GM21367 (cell line): ENCODE results near the gene SLC17A2.

Source experiments
- ATAC-seq: cut with Tn5 transposase; IDR thresholded peaks from one replicate; pipeline ENCODE4 v1.9.1; 2021; ENCODE audit not compliant: unreplicated experiment

Gene SLC17A2

GRCh38 chr6:25921525-25922203, 8.8 kb downstream of the SLC17A2 start:
- ATAC-seq, result no peak

DNA sequence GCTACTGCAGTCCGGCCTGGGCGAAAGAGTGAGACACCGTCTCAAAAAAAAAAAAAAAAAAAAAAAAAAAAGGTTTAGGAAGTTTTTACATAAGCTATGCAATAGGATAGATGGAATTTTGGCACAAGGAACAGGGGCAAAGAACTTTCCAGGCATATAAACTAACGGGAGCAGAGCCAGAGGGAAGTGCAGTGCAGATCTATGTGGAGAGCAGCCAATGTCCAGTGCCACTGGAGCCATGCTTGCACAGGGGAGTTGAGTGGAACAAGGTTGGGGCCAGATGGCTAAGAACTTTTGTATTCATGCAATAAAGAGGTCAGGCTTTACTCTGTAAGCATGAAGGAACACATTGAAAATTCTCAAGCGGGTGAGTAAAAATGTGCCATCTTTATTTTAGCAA, 10.8 kb downstream of the SLC17A2 start:
- no peak for ATAC-seq

DNA sequence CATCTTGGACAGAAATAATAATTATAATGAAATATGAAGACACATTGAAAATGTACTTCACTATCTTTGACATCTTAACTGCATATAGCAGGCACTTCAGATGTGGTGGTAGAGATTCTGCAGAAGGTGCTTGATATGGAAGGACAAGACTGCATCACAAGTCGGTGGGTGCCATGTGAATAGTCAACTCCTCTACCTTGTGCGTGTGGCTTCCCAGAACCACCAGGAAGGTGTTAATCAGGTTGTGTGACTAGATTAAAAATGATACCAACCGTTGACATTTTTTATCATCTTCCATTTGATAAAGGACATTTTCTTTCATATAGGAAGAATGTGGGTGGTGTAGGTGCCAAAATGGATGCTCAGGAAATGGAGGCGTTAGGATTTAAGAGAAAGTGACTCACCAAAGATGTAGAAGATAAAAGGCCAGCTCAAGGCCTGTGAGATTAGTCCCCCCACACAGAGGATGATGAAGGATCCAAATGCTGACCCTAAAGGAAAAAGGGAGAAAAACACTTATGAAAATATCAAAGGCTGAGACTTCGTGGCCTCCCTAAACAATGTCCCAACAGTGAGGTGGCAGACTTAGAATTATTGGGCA, 12.3 kb downstream of the SLC17A2 start:
- ATAC-seq, result no peak

DNA sequence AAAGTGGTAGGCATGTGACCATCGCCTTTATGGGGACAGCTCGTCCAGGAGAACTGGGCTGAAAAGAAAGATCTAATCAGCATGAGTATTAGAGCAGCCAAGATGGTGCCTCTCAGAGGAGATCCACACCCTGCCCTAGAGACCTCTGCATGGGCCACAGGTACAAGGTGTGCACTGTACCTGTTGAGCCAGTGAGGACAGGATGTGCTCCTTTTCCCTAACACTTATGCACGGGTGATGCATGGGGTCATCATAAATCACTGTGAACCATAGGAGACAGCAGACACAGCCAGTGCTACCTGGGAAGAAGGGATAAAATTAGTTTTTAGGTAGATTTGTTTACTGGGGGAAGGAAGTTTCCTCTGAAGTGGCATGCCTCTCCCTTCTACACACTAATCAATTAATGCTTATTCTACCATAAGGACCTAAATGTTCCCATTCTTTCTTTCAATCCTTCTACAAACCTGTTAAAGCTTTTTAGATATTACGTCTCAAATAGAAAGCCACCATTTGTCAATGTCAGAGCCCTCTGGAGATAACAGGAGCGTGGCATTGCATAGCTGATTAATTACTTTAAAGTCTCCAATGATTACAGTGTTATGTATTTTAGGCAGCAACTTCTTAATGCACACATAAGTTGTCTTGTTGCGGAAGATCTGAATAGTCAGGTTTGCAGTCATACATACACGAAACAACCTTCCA, 13.6 kb downstream of the SLC17A2 start:
- no peak for ATAC-seq

DNA sequence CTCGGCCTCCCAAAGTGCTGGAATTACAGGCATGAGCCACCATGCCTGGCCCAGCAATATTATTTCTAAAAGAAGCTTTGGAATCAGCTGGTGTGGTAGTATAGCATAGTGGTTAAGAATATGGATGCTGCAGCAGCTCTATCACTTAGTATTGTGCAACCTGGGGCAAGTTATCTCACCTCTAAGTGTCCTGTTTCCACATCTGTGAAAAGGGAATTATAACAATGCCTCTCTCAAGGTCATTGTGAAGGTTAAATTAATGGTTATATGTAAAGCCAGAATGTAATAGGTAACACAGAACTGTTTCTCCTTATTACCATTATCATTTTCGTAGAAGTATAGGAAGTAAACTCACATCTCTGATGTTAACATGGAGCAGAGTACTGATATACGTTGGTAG, 14.2 kb downstream of the SLC17A2 start:
- ATAC-seq, result no peak

DNA sequence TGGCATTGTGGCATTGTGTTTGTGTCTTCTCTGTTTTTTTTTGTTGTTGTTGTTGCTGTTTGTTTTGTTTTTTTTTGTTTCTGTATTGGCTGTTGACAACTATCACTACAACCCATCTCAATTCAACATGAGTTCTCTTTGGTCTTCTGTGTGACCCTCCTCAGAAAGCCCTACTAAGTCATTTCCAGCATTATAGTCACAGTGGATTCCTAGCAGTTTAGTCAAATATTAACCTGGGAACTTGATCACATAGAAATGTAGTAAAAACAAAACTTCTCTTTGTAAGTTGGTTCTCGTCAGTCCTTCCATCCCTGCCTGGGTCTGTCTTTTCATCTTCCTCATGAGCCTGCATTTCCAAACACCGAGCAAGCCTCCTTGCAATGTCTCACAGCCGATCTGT, 16.8 kb downstream of the SLC17A2 start:
- ATAC-seq, result no peak

DNA sequence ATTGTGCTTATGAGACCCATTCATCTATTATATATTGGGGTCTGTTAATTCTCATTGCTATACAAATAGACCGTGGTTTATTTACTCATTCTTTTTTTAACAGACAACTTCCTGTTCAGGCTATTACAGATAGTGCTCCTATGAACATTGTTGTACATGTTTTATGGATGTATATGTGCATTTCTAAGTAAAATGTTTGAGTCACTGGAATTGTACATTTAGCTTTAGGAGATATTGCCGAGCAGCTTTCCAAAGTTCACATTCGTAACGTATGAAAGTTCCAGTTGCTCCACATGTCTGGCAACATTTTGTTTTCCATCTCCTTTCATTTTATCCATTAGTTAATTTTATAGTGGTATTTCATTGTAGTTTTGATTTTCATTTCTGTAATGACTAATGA, 19.1 kb downstream of the SLC17A2 start:
- no peak for ATAC-seq

- ATAC-seq, result no peak
Measured at GRCh38 chr6:25907475-25908014, 22.9 kb downstream of the SLC17A2 start.

DNA sequence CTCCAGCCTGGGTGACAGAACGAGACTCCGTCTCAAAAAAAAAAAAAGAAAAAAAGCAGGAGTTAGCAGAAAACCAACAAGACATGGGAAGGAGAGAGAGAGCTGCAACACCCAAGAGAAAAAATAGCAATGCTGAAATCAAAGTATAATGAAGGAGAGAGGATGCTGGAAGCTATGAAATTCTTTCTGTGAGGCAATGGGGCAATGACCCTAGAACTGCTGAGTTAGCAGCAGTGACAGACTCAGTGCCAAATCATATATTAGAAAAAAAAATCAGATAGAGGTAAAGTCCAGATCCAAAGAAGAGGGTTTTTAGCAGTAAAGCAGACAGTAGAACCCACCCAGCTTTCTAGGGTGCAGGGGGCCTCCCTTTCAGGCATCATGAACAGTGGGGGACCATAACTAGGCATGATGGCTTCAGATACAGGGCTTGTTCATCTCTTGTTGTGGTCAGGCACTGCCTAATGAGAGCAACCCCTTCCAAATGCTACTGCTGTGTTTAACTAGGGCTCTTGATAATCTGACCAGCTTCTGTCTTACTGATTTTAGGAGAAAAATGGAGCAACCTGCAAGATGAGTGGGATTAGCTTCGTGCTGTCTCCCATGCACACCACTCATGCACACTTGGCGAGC, 26.9 kb downstream of the SLC17A2 start:
- ATAC-seq, result no peak

- ATAC-seq, result no peak
Measured at GRCh38 chr6:25902071-25902470, 28.4 kb downstream of the SLC17A2 start.

GRCh38 chr6:25900843-25901242, 29.6 kb downstream of the SLC17A2 start:
- no peak for ATAC-seq

GRCh38 chr6:25899580-25900408, 30.7 kb downstream of the SLC17A2 start:
- ATAC-seq, result no peak

DNA sequence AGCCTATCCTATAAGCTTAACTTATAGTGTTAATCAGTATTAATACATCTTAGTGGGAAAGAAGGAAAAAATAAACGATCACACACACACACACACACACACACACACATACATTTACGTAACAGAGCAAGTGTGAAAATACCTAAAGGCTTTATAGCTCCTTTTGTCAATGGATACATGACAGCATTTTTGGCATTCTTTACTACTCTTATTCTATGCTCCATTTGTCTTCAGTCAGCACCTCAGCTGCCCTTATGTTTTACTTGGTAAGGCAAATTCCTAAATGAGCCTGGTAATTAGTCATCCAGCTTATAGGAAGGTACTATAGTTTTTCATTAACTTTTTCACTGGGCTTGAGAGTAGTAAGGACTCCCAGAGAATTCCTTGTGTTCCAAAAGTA, 31.4 kb downstream of the SLC17A2 start:
- no peak for ATAC-seq

GRCh38 chr6:25898289-25898977, 32.1 kb downstream of the SLC17A2 start:
- ATAC-seq, result no peak

DNA sequence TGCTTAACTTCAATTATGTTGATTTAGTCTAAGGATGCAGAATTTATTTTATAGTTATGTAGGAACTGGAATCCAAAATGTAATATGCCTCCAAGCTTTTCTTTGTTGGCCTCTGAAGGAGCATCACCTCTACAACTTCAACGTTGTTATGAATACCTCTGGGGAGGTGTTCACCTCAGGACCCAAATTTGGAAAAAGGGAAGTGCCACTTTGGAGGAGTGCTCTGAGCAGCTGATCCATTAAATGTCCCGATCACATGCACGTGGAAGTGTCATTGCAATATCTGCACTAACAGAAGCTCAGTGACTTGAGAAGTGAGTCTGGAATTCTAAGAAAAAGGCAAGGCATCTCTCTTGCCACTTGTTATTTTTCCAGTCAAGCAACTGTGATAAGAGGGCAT, 34.2 kb downstream of the SLC17A2 start:
- ATAC-seq, result no peak

- no peak for ATAC-seq
Measured at GRCh38 chr6:25895771-25896170, 34.7 kb downstream of the SLC17A2 start.

DNA sequence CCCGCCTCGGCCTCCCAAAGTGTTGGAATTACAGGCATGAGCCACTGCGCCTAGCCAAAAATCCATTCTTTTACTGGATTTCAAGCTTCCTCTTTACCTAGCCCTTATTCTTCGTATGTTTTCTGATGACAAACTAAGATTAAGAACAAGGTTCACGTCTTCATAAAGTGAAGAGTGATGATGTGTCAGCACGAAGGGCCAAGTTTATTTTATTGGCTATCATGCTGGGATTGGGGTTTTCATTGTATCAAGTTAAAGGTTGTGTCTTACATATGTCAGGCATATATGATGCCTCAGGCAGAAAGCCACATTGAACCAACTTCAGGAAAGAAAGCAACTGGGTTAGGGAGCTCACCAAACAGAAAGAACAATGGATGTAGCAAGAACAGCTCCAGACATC, 36.7 kb downstream of the SLC17A2 start:
- no peak for ATAC-seq

- ATAC-seq, result no peak
Measured at GRCh38 chr6:25892877-25893276, 37.6 kb downstream of the SLC17A2 start.

DNA sequence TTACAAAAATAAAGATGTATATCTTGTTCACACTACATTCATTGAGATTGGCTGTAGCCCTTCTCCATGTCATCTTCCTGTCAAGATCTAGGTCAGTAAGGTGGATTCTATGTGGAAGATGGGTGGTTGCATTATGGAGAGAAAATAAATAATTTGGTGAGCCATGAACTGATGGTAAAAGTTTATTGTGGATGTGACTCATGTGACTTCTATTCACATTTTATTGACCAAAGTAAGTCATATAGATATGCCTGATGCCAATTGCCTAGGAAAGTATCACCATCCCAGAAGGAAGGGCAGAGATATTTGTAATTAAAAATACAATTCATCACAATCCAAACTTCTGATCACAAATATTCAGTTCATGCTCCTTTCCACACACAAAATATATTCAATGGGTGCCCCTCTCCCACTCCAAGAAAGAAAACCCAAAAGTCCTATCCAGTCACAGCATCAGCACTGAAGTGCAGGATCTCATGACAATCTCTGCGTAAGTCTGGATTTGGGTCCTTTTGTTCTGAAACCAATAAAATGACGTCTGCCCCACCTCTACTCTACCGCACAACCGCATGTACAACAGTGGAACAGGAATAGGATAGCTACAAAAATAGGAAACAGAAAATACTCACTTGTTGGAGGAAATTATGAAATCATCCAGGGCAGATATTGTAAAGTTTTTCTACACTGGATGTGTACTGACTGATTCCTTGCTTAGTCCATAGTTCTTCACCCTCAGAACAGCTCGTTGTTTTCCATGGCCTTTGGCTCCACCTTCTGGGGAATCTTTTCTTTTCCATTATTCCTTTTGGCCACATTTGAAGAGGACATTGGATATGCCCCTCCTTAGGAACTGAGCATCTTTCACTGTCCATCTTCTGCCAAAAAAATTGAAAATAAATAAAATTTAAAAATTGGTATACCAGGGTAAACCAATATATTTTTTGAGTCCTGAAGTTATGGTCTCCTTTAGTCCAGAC, 40.3 kb downstream of the SLC17A2 start:
- no peak for ATAC-seq
